Fibroblast of the conjunctiva (primary cell): ENCODE data around the gene CES3.
A peak's percentile ranks its signal among the peaks of the same experiment; 100 is the strongest.
"Not testable (repeated sequence)": the region's sequence is repeated elsewhere in the genome, so short reads cannot be mapped to it uniquely, and the experiment has no call there.

Source experiments
- DNase-seq: peaks from one replicate; pipeline ENCODE4 v3.0.0-alpha.2; 2010; ENCODE audit warnings: low read depth

CES3 gene

GRCh38 chr16:66926171-66926947 is 34.7 kb upstream of the CES3 start:
- DNase-seq = no peak

GRCh38 chr16:66926961-66927436 is 34.1 kb upstream of the CES3 start:
- peak; percentile 35 for DNase-seq

- DNase-seq = no peak
Observed at GRCh38 chr16:66927918-66928649, 33.0 kb upstream of the CES3 start.

GRCh38 chr16:66928702-66929388 is 32.2 kb upstream of the CES3 start:
- no peak for DNase-seq

- no peak for DNase-seq
Observed at GRCh38 chr16:66930189-66930588, 30.9 kb upstream of the CES3 start.

GRCh38 chr16:66931665-66932064 is 29.4 kb upstream of the CES3 start:
- DNase-seq = no peak

- DNase-seq = no peak
Observed at GRCh38 chr16:66932076-66932475, 29.0 kb upstream of the CES3 start.

- DNase-seq = no peak
Observed at GRCh38 chr16:66933776-66934137, 27.3 kb upstream of the CES3 start.

- DNase-seq = peak; percentile 52
Observed at GRCh38 chr16:66934138-66934838, 26.8 kb upstream of the CES3 start, which contains the start of gene CIAO2B. CIAO2B (minus strand) TSS chr16:66934402; CDS start chr16:66934364, 38 bp downstream.

GRCh38 chr16:66934839-66935313 is 26.2 kb upstream of the CES3 start:
- not testable (repeated sequence) for DNase-seq

GRCh38 chr16:66935314-66936011 is 25.6 kb upstream of the CES3 start, which contains the start of gene CES2:
CES2 (plus strand) TSS chr16:66935516; CDS start chr16:66935636, 120 bp downstream.
- no peak for DNase-seq

- no peak for DNase-seq
Observed at GRCh38 chr16:66936462-66936861, 24.6 kb upstream of the CES3 start.

GRCh38 chr16:66936889-66937554 is 24.0 kb upstream of the CES3 start:
- no peak for DNase-seq

- DNase-seq = no peak
Observed at GRCh38 chr16:66937725-66938337, 23.2 kb upstream of the CES3 start.

GRCh38 chr16:66939366-66939765 is 21.7 kb upstream of the CES3 start:
- DNase-seq = no peak

GRCh38 chr16:66940236-66940635 is 20.8 kb upstream of the CES3 start:
- DNase-seq = no peak

- DNase-seq = no peak
Observed at GRCh38 chr16:66942981-66943380, 18.1 kb upstream of the CES3 start.

- DNase-seq = no peak
Observed at GRCh38 chr16:66943426-66944053, 17.5 kb upstream of the CES3 start.

GRCh38 chr16:66944054-66944441 is 17.0 kb upstream of the CES3 start:
- no peak for DNase-seq

- not testable (repeated sequence) for DNase-seq
Observed at GRCh38 chr16:66944971-66945370, 16.1 kb upstream of the CES3 start.
